Gastroesophageal sphincter (tissue), 4 donors: ENCODE results near the gene MYLK4. TPM values are rescaled to one million over a fixed set of nuclear protein-coding genes. Genes with fewer than 3 reads are reported as not detected.

Source experiments
- ATAC-seq: fragments of 150-250 bp; one replicate; pipeline ENCODE4 v1.9.1; 2016; ENCODE audit warnings: mild to moderate bottlenecking, moderate library complexity
- H3K27ac ChIP-seq, 4 donors: fragments of 200-600 bp; sonication (generic) in 3 of 4; 1 replicate in 3 of 4; 2 replicates in 1 of 4; pipeline ENCODE4 v1.5.1; 2016 to 2019
- H3K27me3 ChIP-seq: fragments of 200-600 bp; sonication (generic); one replicate; pipeline ENCODE4 v1.5.1; 2019
- H3K36me3 ChIP-seq, 2 donors: fragments of 200-600 bp; sonication (generic); one replicate each; pipeline ENCODE4 v1.5.1; 2019; ENCODE audit warnings: control low read depth in 1 of 2
- H3K4me1 ChIP-seq, 3 donors: fragments of 200-600 bp; sonication (generic); 1 replicate in 2 of 3; 2 replicates in 1 of 3; pipeline ENCODE4 v1.5.1; 2016 to 2019; ENCODE audit warnings: control low read depth in 2 of 3
- H3K4me3 ChIP-seq, 2 donors: fragments of 200-600 bp; sonication (generic); one replicate each; pipeline ENCODE4 v1.5.1; 2019; ENCODE audit warnings: mild to moderate bottlenecking in 1 of 2, moderate library complexity in 1 of 2
- H3K9me3 ChIP-seq, 3 donors: fragments of 200-600 bp; sonication (generic); one replicate each; pipeline ENCODE4 v1.5.1; 2017 to 2019; ENCODE audit warnings: control low read depth in 2 of 3
- EP300 ChIP-seq: sonication (generic); formaldehyde crosslinking; IDR thresholded peaks from one replicate; pipeline ENCODE4 v1.6.1; 2017; ENCODE audit warnings: antibody characterized with exemption, mild to moderate bottlenecking
- POLR2A ChIP-seq, 2 donors: fragments of 450-650 bp; IDR thresholded peaks; one replicate each; pipeline ENCODE4 v1.6.1; 2017; ENCODE audit warnings: antibody characterized with exemption in 2 of 2, mild to moderate bottlenecking in 2 of 2, moderate library complexity in 1 of 2
- POLR2AphosphoS5 ChIP-seq: sonication (generic); formaldehyde crosslinking; IDR thresholded peaks from one replicate; pipeline ENCODE4 v1.6.1; 2017; ENCODE audit warnings: antibody characterized with exemption
- WGBS, 2 donors: methylation state at CpG; one replicate each; pipeline ENCODE4 v1.1.5; 2018; ENCODE audit warnings: low coverage in 1 of 2; 5-methylcytosine and 5-hydroxymethylcytosine counted together
- total RNA-seq, 4 donors: library from RNA; depleted of rRNA; stranded (reverse); fragments of >200 nt; gene quantifications; one replicate each; pipeline ENCODE4 v1.1.0, GENCODE V29; 2016
- TF ChIP-seq, protein P1 (sequence below), 4 experiments: fragments of 200-600 bp in 2 of 4; fragments of 450-650 bp in 2 of 4; sonication (generic) in 1 of 4; IDR thresholded peaks; one replicate each; pipeline ENCODE4 v1.5.1; 2017 to 2019; ENCODE audit warnings: antibody characterized with exemption in 4 of 4, mild to moderate bottlenecking in 2 of 4, moderate library complexity in 2 of 4

Gene MYLK4
- total RNA-seq, 4 donors from 2014 or later: 0.31 to 1.2 (median 0.56) TPM

DNA sequence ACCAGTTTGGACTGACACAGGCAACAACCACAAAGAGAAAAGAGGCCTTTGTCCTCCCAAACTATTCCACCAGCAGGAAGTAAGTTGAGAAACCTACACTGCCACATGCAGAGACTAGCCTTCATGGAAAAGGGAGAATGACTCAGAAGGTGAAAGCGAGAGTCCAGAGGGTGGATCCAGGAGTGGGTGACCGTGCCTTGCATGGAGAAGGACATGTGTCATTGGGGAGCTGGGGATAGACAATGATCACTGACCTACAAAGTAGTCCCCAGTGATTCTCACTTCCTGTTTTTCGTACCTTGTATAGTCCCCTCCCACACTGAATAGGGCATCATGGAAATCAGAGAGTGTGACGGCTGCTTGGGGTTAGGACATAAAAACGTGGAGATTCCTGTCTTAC lies 91.9 kb downstream of the MYLK4 start:
- no peaks in the 10 kb centered on the region for H3K9me3 ChIP-seq
- WGBS, 2 donors: 67 to 68% methylated on average over 3 to 5 of the region's 5 CpGs
- H3K27ac ChIP-seq: no peak overlapping the region
- no peaks in the 10 kb centered on the region for H3K27me3 ChIP-seq
- no peaks in the 10 kb centered on the region for H3K36me3 ChIP-seq
- ATAC-seq: no peak
- no peak overlapping the region for H3K4me3 ChIP-seq
- TF ChIP-seq POLR2A (IDR thresholded peaks at IDR 0.05): no peak
- TF ChIP-seq POLR2AphosphoS5: no peak
- TF ChIP-seq EP300: no peak
- TF ChIP-seq, protein P1, sequence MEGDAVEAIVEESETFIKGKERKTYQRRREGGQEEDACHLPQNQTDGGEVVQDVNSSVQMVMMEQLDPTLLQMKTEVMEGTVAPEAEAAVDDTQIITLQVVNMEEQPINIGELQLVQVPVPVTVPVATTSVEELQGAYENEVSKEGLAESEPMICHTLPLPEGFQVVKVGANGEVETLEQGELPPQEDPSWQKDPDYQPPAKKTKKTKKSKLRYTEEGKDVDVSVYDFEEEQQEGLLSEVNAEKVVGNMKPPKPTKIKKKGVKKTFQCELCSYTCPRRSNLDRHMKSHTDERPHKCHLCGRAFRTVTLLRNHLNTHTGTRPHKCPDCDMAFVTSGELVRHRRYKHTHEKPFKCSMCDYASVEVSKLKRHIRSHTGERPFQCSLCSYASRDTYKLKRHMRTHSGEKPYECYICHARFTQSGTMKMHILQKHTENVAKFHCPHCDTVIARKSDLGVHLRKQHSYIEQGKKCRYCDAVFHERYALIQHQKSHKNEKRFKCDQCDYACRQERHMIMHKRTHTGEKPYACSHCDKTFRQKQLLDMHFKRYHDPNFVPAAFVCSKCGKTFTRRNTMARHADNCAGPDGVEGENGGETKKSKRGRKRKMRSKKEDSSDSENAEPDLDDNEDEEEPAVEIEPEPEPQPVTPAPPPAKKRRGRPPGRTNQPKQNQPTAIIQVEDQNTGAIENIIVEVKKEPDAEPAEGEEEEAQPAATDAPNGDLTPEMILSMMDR (IDR thresholded peaks at IDR 0.05): no peak
- H3K4me1 ChIP-seq: no peaks in the 10 kb centered on the region

GRCh38 chr6:2656460-2657079 lies 94.2 kb downstream of the MYLK4 start:
- Histone ChIP-seq H3K27me3 (no peaks in the 10 kb centered on the region), H3K9me3 (no peaks in the 10 kb centered on the region), H3K4me1 (no peaks in the 10 kb centered on the region), H3K36me3 (no peaks in the 10 kb centered on the region), H3K27ac (no peak overlapping the region), H3K4me3 (no peak overlapping the region)
- TF ChIP-seq EP300 (no peak), POLR2AphosphoS5 (no peak), POLR2A (IDR thresholded peaks at IDR 0.05) (no peak)
- TF ChIP-seq, protein P1 (IDR thresholded peaks at IDR 0.05): no peak
- no peak for ATAC-seq
- WGBS, 2 donors: 37 to 40% methylated on average over 5 of the region's 5 CpGs

GRCh38 chr6:2655844-2656433 lies 94.8 kb downstream of the MYLK4 start:
- no peak for ATAC-seq
- Histone ChIP-seq H3K4me3 (no peak overlapping the region), H3K36me3 (no peaks in the 10 kb centered on the region), H3K27me3 (no peaks in the 10 kb centered on the region), H3K9me3 (no peaks in the 10 kb centered on the region), H3K27ac (no peak overlapping the region), H3K4me1 (no peaks in the 10 kb centered on the region)
- 72 to 82% methylated on average over 3 of the region's 3 CpGs for WGBS, 2 donors
- no peak for TF ChIP-seq EP300
- TF ChIP-seq POLR2A (IDR thresholded peaks at IDR 0.05): no peak

- TF ChIP-seq POLR2AphosphoS5 (no peak), EP300 (no peak), POLR2A (IDR thresholded peaks at IDR 0.05) (no peak)
- TF ChIP-seq, protein P1 (IDR thresholded peaks at IDR 0.05): no peak
Measured at GRCh38 chr6:2653369-2654032, 97.2 kb downstream of the MYLK4 start.

DNA sequence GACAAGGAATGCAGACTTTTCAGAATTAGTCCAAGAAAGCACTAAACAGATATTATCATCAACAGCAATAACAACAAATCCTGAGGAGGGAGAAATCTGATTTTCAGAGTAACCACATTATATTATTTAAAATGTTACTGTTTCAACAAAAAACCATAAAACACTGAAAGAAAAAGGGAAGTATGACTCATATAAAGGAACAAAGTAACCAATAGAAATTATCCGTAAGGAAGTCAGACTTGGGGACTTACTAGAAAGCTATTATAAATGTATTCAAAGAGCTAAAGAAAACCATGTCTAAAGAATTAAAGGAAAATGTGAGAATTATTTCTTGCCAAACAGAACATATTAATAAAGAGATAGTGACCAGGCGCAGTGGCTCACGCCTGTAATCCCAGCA lies 98.1 kb downstream of the MYLK4 start:
- H3K27me3 ChIP-seq: no peaks in the 10 kb centered on the region
- no peaks in the 10 kb centered on the region for H3K4me1 ChIP-seq
- no peaks in the 10 kb centered on the region for H3K9me3 ChIP-seq
- no peaks in the 10 kb centered on the region for H3K36me3 ChIP-seq
- no peak overlapping the region for H3K27ac ChIP-seq
- 59 to 67% methylated on average over 1 to 3 of the region's 3 CpGs for WGBS, 2 donors
- no peak for TF ChIP-seq EP300
- TF ChIP-seq POLR2A (IDR thresholded peaks at IDR 0.05): no peak
- TF ChIP-seq, protein P1 (IDR thresholded peaks at IDR 0.05): no peak
- no peak overlapping the region for H3K4me3 ChIP-seq
- no peak for ATAC-seq

More at GRCh38 chr6:2653369-2654032, 97.2 kb downstream of the MYLK4 start:
- Histone ChIP-seq H3K27ac (no peak overlapping the region), H3K4me3 (no peak overlapping the region), H3K36me3 (no peaks in the 10 kb centered on the region), H3K9me3 (no peaks in the 10 kb centered on the region), H3K4me1 (no peaks in the 10 kb centered on the region), H3K27me3 (no peaks in the 10 kb centered on the region)
- no peak for ATAC-seq
- 80 to 90% methylated on average over 1 of the region's 1 CpG for WGBS, 2 donors
